ENCODE results near the gene SMIM36.
"Not testable (repeated sequence)": the region's sequence is repeated elsewhere in the genome, so short reads cannot be mapped to it uniquely, and the experiment has no call there.

The SMIM36 gene

GRCh38 chr17:55510986-55511721, at the start of gene SMIM36:
Gene SMIM36 (minus strand): TSS chr17:55511452.
- no peak for DNase-seq

DNA sequence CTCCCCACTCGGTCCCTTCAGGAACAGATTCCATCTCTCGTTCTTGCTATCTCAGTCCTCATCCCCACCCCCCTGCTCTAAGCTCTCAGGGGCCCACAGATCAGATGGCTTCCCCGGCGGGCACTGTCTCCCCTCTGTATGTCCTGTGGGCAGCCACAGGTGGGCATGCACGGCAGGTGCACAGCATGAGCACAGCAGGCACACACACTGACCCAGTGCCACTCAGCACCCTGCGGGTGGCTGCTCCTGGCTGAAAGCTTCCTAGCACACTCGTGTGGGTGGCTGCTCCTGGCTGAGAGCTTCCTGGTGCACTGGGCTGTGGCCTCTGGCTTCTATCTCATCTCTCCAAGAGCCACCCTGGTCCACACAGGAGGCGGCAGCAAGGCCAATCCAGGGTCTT, 44.5 kb upstream of the SMIM36 start:
- DNase-seq, result no peak

- DNase-seq, result no peak
Measured at GRCh38 chr17:55549140-55549539, 37.9 kb upstream of the SMIM36 start.

DNA sequence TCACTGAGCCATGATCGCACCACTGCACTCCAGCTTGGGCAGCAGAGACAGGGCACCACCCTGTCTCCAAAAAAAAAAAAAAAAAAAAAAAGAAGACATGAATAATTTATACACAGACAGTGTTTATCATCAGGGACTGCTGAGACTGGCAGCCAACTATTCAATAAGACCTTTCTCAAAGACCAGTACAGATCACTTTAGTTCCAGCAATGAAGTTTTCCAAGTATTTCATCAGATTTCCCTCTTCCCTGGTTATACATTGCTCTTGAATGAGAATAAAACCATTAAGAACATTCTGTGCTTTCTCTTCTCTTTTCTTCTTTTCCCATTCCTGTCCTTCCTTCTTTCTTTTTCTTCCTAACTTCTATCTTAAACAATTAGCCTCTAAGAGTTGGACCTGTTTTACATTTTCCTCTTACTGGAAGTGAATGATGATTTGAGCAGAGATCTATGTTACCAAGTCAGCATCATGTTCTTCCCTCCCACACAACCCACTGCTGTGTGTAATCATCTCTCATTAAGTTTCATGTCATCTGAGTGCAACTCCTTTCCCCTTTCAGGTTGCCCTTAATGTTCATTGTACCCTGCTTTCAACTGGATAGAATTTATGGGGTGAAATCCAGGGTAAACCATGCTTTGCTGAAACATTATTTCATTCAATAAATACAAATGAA, 35.9 kb upstream of the SMIM36 start:
- DNase-seq, result no peak

- DNase-seq, result no peak
Measured at GRCh38 chr17:55546481-55546880, 35.2 kb upstream of the SMIM36 start.

DNA sequence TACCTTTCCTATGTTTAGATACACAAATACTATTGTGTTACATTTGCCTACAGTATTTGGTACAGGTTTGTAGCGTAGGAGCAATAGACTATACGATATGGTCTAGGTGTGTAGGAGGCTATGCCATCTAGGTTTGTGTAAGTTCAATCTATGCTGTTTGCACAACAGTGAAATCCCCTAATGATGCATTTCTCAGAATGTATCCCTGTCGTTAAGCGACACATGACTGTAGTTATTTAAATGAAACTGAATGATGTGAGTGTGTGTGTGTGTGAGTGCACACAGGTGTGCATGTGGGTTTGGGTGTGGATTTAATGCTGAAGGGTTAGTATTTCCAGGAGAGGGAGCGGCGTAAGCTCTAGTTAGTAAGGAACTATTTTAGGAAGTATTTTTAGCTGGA, 34.6 kb upstream of the SMIM36 start:
- no peak for DNase-seq

DNA sequence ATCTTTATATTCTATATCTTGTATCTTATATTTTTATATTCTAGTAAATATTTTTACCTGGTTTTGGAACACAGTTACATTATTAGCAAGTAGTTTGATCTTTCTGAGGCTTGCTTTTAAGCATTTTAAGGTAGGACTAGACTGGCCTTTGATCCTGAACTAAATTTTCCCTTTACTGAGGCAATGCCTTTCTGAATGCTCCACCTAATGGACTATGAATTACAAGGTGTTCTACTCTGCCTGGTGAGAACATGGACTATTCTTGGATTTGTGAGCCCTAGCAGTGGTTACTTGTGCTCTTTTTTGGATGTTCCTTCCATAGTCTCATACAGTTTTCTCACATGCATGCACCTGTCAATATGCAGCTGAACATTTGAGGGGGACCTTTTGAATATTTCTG, 32.5 kb upstream of the SMIM36 start:
- no peak for DNase-seq

DNA sequence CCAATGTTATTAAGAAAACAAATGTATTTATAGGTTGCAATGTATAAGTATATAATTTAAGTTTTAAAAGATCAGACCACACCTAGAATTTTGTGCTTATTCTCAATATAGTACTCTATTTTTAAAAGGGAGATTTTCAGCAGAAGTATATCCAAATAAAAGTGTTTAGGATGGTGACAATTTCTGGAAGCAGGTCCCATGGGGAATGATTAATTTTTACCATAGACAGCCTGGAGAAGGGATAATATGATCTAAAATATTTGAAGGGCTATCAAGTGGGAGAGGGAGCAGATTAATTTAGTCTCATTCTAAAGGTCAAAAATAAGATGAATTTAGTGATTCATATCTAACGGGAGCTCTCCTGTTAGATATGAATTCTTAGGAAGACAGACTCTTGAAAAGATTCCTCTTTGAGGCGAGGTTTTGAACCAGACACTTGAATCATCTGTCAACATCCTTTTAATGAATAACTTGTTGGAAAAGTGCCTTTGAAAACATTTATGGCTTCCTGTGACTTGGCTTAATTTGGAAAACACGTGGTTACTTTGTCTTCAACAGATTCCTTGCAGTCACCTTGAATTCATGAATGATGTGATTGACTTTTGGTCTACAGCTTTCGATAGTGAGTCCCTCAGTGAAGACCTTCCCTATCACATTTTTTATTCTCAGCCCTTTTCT, 29.3 kb upstream of the SMIM36 start:
- DNase-seq, result no peak

GRCh38 chr17:55536205-55536604, 25.0 kb upstream of the SMIM36 start:
- DNase-seq, result no peak

GRCh38 chr17:55533608-55534007, 22.4 kb upstream of the SMIM36 start:
- no peak for DNase-seq

DNA sequence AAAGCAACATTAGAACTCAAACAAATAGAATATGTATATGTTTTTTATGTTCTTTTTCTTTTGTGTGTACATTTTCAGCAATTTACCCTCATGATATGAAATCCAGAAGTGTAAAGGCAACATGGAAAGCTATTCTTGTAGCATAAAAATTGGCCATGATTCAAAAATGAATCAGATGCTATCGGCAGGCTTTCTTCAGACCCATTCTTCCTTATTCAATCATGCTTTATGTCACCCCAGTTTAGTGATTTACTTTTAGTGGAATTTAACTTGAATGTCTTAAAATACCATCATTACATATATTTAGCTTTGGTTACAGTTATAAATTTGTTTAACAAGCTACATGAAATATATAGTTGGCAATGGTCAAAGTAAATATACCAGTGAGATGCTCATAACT, 21.4 kb upstream of the SMIM36 start:
- no peak for DNase-seq

DNA sequence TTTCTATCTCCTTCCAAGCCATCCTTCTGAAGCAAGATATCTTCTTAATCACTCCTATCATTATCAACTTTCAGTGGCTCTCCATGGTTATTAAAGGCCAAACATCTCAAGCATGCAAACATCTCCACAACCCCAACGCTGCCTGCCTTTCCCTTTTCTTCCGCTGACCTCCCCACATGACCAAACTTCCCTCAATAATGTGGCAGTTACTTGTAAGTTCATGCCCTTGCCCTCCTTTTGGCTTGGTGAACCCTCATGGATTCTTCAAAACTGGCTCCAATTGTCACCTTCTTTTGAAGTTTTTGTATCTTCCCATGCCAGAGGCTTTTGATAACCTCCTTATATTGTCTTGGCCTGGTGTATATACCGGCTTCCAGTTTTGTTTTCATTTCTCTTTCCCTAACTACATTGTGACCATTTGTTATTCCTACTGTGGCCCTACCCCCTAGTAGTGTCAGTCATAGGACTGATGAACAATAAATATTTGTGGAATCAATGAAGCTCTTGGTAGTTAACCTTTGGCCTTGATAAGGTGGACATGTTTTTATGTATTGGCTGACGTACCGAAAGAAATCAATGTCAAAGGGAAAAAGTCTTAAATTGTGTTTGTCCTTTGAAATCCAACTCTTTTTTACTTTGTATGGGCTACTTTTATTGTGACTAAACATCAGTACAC, 19.9 kb upstream of the SMIM36 start:
- no peak for DNase-seq

DNA sequence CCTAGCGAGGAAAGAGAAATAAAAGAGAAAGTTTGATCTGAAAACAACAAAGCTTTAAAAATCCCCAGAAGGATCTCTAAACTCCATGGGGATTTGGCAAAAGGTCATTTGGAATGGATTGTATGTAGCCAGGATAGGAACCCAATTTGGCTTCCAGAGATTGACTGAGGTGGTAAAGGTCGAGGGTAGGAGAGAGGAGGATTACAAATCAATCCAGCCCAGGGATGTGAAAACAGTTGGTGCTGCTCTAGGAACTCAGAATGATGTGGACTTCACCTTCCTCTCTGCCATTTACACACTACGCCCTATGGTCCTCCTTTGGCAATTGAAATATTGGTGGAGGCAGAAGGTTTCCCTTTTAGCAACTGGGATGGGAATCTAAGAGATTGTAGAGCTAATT, 18.8 kb upstream of the SMIM36 start:
- no peak for DNase-seq

DNA sequence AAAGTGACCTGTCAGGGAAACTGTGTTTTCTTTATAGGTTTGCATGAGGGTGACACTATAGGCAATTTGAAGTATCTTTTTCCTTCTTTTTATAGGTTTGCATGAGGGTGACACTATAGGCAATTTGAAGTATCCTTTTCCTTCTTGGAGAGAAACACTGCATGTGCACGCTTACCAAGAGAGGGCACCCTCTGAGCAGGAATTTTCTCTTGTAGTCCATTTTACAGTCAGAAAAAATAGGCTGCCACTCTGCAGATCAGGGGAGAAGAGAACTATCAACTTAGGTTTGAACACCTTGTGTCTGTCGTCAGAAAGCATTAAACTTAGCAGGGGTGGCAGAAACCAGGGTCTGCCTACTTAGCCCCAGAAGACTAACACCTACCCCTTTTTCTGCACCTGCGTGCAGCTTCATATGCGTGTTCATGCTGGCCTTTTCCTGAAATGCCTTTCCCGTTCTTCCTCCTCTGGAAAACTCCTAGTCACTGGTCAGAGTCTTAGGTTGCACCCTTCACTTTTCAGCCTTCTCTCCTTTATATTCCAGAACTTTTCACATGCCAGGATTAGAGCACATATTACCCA, 16.4 kb upstream of the SMIM36 start:
- no peak for DNase-seq

DNA sequence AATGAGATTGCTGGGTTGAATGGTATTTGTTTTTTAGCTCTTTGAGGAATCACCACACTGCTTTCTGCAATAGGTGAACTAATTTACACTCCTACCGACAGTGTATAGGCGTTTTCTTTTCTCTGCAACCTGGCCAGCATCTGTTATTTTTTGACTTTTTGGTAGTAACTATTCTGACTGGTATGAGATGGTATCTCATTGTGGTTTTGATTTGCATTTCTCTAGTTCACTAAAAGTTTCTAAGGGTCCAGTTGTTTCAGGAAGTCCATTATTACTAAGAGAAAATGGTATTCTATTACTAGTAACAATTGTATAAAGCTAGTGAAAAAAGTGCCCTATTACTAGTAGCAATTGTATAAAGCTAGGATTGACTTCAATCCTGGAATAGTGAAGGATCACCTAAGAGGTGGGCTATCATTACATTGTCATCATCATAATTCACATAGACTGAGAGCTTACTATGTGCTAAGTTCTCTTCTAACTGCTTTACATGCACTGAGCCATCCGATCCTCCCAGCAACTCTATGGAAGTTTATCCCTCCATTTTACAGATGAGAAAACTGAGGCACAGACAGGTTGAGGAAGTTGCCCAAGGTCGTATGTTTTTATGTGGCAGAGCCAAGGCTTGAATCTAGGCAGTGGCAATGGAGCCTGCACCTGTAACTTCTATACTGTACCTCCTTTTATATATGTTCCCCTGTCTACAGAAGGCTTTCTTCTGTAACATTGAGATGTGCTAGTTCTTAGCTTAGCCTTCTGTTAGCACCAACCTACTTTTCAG, 13.4 kb upstream of the SMIM36 start:
- no peak for DNase-seq

- not testable (repeated sequence) for DNase-seq
Measured at GRCh38 chr17:55523032-55523431, 11.8 kb upstream of the SMIM36 start.

DNA sequence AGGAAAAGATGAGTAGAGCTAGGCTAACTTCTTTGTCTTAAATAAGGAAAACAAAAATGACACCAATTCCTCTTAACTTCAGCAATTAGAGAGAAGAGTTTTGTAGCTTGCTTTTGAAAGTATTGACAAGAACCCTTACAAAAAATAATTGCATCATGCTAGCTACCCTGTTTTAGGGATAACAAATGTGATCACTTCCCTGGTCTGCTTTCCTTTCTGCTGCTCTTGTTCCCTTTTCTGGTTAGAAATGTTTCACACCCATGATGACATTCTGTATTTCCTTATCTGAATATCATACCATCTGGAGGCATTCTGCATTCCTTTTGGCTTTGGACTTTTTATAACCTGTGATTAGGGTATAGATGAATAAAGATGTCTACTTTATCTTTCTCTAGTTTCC, 9.9 kb upstream of the SMIM36 start:
- no peak for DNase-seq

DNA sequence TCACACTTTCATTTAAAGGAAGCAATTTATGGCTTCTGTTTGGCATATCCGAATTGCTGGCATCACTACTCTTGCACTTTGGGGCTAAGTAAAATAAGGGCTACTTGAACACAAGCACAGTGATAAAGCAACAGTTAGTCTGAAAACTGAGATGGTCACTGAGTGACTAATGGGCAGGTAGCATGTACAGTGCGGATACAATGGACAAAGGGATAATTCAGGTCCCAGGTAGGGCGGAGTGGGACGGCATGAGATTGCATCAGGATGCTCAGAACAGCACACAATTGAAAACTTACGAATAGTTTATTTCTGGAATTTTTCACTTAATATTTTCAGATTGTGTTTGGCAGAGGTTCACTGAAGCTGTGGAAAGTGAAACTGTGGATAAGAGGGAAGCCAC, 9.2 kb upstream of the SMIM36 start:
- DNase-seq, result no peak

DNA sequence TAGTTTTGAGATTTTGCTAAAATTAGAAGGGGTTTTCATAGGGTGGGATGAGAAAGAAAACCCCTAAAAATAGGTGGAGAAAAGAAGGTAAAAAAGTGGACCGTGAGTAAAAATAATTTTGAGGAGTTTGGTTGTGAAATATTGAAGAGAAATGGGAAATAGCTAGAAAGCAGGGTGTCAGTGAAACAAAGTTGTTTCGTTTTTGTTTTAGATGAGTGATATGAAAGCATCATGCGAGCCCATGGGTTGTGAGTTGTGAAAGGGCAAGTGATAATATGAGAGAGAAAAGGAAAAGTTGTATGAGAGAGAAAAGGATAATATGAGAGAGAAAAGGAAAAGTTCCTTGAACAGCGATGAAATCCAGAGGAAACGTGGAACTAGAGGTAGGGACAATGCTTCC, 7.3 kb upstream of the SMIM36 start:
- no peak for DNase-seq

GRCh38 chr17:55513885-55514590, 2.8 kb upstream of the SMIM36 start:
- DNase-seq, result peak in 1 of 2 experiments; percentile 18

DNA sequence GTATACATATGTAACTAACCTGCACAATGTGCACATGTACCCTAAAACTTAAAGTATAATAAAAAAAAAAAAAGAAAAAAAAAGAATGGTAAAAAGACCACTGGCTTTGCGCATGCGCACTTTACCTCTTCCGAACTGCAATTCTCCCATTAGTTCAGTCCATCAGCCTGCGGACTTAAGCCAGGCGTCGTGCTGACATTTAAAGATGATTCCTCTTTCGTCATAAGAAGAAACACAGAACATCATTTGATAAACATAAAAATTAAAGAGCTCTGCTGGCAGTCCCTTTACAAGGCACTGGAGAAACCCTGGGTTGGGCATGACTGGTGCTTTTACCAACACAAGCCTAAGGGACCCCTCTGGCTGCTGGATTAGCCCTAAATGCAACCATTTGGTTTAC, 3.6 kb downstream of the SMIM36 start:
- not testable (repeated sequence) for DNase-seq

DNA sequence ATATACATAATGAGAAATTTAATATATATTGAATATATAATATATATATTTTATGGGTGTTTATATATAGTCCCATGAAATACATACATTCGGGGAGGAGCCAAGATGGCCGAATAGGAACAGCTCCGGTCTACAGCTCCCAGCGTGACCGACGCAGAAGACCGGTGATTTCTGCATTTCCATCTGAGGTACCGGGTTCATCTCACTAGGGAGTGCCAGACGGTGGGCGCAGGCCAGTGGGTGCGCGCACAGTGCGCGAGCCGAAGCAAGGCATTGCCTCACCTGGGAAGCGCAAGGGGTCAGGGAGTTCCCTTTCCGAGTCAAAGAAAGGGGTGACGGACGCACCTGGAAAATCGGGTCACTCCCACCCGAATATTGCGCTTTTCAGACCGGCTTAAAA, 9.6 kb downstream of the SMIM36 start:
- not testable (repeated sequence) for DNase-seq
